ENCODE results near the gene PLEKHN1.

PLEKHN1 gene

GRCh38 chr1:931380-932172 lies 34.7 kb upstream of the PLEKHN1 start:
- no peak for DNase-seq

DNA sequence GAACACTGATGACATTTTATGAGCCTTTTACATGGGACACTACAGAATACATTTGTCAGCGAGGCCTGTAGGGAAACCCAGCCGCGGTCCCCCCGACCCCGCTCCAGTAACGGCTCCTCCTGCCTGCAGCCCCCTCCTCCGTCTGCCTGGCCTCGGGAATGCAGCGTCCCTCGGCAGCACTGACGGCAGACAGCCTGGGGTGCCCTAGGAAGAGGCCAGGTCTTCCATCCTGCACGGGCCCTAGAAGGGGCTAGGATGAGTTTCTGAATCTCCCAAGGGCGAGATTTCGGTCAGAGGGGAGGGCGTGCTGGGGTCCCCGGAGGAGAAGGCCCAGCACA lies 34.1 kb upstream of the PLEKHN1 start:
- DNase-seq: no peak

- DNase-seq: no peak
These were observed 33.3 kb upstream of the PLEKHN1 start for GRCh38 chr1:932776-933602.

GRCh38 chr1:933603-933940 lies 32.7 kb upstream of the PLEKHN1 start:
- DNase-seq: no peak

GRCh38 chr1:934991-935750 lies 31.1 kb upstream of the PLEKHN1 start:
- DNase-seq: no peak

DNA sequence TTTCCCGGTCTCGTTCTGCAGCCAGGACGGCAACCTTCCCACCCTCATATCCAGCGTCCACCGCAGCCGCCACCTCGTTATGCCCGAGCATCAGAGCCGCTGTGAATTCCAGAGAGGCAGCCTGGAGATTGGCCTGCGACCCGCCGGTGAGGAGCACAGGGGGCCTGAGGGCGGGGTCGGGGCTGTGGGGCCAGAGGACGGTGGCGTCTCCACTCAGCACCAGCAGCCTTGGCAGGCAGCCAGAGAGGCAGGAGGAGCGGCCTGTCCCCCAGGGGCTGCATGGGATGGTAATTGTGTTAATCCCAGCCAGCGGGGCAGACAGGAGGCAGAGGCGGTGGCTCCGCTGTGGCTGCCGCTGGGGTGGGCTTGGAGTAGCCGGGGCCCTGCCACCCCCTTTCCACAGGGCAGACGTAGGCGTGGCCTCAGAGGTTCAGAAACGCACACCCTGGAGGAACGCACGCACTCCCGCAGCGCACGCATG lies 30.5 kb upstream of the PLEKHN1 start:
- DNase-seq: no peak

GRCh38 chr1:936348-937264 lies 29.7 kb upstream of the PLEKHN1 start:
- no peak for DNase-seq

DNA sequence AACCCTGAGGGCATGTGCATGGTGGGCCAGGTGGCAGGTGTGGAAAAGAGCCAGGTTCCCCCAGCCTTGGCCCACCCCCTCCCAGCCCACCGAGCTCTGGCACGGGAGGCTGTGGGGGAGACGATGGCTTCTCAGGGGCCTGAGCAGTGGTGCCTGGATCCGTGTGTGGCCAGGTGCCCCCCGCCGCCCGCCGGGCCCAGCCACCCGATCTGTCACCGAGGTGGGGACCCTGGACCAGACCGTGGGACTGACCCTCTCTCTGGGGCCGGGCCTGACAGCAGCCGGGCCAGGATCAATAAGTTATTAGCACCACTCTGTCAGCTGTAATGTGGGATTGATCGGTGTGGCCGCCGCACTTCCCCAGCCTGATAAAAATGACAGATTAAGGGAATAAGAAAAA lies 28.8 kb upstream of the PLEKHN1 start:
- DNase-seq: no peak

GRCh38 chr1:938088-938683 lies 28.1 kb upstream of the PLEKHN1 start:
- no peak for DNase-seq

DNA sequence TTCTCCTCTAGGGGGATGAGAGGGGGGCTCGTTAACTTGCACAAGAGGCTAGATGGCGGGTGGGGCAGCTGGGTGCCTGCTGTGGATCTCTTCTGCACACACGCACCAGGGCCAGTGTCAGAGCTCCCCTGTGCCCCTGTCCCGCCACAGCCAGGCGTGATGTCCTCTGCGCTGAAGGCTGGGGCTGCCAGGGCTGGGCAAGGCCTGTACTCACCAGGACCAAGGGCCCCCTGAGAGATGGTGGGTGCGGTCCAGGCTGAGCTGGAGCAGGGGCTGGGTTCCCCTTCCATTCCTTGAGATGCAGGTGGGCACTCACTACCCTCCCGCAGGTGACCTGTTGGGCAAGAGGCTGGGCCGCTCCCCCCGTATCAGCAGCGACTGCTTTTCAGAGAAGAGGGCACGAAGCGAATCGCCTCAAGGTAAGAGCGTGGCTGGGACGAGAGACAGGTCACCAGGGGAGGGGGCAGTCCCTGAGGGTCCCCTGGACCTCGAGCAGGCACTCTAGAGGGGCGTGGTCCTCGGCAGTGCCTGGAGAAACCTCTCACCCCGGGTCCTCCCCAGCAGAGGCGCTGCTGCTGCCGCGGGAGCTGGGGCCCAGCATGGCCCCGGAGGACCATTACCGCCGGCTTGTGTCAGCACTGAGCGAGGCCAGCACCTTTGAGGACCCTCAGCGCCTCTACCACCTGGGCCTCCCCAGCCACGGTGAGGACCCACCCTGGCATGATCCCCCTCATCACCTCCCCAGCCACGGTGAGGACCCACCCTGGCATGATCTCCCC lies 27.4 kb upstream of the PLEKHN1 start:
- no peak for DNase-seq

DNA sequence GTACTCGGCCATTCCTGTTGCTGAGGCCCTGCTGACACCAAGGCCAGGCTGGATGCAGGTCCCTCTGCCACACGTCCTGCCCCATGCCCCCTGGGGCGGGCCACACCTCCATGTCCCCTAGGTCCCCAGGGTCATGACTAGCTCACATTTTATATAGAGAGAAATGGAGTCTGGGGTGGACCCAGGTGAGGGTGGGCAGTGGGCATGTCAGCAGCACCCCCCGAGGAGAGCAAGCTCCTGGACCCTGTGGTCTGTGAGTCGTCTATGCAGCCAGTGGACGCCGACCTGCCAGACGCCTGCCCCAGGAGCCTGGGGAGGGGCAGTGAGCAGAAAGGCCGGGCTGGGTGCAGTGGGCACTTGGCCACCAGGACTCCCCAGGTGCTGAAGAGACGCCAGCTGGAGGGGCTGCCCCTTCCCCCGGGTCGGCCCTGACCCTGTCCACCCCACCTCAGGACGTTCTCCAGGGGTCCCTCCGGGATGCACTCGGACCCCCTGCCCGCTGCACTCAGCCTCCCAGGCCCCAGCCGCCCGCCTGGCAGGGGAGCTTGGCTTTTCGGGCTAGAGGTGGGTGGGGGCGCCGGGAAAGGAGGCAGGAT lies 26.7 kb upstream of the PLEKHN1 start:
- DNase-seq: no peak

GRCh38 chr1:940107-941014 lies 25.9 kb upstream of the PLEKHN1 start:
- no peak for DNase-seq

DNA sequence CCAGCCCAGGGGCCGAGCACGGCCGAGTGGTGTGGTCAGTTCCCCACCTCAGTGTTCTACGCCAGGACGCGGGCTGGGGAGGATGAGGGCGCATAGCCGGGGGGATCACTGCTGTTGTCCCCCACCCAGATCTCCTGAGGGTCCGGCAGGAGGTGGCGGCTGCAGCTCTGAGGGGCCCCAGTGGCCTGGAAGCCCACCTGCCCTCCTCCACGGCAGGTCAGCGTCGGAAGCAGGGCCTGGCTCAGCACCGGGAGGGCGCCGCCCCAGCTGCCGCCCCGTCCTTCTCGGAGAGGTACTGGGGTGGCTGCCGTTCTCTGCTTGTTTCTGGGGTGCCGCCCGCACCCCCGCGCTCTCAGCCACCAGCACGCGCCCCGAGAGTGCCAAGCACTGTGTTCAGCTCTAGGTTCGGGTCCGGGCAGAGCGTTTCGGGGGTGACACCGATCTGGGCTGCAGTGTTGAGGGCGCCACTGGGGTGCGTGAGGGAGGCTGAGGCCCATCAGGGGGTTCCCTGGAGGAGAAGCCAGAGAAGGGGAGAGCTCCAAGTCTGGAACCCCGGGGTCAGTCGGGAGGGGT lies 25.2 kb upstream of the PLEKHN1 start:
- no peak for DNase-seq

- DNase-seq: peak; percentile 40
These were observed 24.5 kb upstream of the PLEKHN1 start for GRCh38 chr1:941588-942383.

DNA sequence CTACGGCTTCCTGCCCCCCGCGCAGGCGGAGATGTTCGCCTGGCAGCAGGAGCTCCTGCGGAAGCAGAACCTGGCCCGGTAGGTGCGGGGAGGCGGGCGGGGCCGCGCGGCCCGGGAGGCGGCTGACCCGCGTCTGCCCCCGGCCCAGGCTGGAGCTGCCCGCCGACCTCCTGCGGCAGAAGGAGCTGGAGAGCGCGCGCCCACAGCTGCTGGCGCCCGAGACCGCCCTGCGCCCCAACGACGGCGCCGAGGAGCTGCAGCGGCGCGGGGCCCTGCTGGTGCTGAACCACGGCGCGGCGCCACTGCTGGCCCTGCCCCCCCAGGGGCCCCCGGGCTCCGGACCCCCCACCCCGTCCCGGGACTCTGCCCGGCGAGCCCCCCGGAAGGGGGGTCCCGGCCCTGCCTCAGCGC lies 23.9 kb upstream of the PLEKHN1 start:
- DNase-seq: no peak

GRCh38 chr1:942864-943533 lies 23.3 kb upstream of the PLEKHN1 start:
- no peak for DNase-seq

- no peak for DNase-seq
These were observed 22.5 kb upstream of the PLEKHN1 start for GRCh38 chr1:943545-944340.

All from activated naive CD4-positive, alpha-beta T cell treated with anti-CD3 and anti-CD28 coated beads, Interleukin-2, amount 50 U/mL, for 16 hours (primary cell).